ENCODE results near the gene DYNLT2. TPM values are rescaled to one million over a fixed set of nuclear protein-coding genes. Genes with fewer than 3 reads are reported as not detected.

Gene DYNLT2, protein sequence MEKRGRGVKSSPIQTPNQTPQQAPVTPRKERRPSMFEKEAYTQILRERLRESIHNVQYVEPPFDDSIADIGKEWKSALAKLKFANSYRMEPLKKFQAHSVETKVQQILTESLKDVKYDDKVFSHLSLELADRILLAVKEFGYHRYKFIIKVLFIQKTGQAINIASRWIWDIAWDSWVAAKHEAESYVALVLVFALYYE
- 1 to 10 TPM; 4.0 to 6.8 (median 5.3) TPM for total RNA-seq
- 12.3 TPM for total RNA-seq (2013)

- no peak for TF ChIP-seq CTCF (IDR thresholded peaks at IDR 0.05)
- peak within 1 kb of the TSS; percentile 79 for H3K4me3 ChIP-seq (ENCODE audit: low read length)
- intact Hi-C loops (cut with micrococcal nuclease) = loop anchor here (1.0 to 2.0 kb wide), 3 partner anchors 27 to 803 kb away; partner anchors contain the start of genes C6orf120, PHF10, TBP and WDR27
Observed at GRCh38 chr6:169751242-169752073, at the start of gene DYNLT2, which contains the start of gene ERMARD. Gene DYNLT2 (minus strand): TSS chr6:169751572. CDS start chr6:169751458, 114 bp downstream. Gene ERMARD (plus strand): TSS chr6:169751622. CDS start chr6:169751658, 36 bp downstream.

GRCh38 chr6:169800668-169801395 lies 49.5 kb upstream of the DYNLT2 start:
- peaks cover 5 to 6% of the 10 kb centered on the region in 2 donors for H3K9me3 Mint-ChIP-seq
- H3K36me3 Mint-ChIP-seq = no peaks in the 10 kb centered on the region
- peaks cover 33% of the 10 kb centered on the region in 2 donors for H3K4me1 Mint-ChIP-seq
- no peak overlapping the region for H3K27ac ChIP-seq (ENCODE audit: low read length)
- TF ChIP-seq CTCF (IDR thresholded peaks at IDR 0.05) = no peak
- no peak overlapping the region for H3K4me3 Mint-ChIP-seq
- no peaks in the 10 kb centered on the region for H3K36me3 ChIP-seq (ENCODE audit: control insufficient read depth, insufficient read depth, low read length)
- intact Hi-C loops (cut with micrococcal nuclease) = no loop called here
- WGBS (ENCODE audit: insufficient coverage) = 88% methylated on average over 13 of the region's 13 CpGs
- H3K27me3 Mint-ChIP-seq (ENCODE audit: low read depth in 2 of 2) = peaks cover 47 to 60% of the 10 kb centered on the region in 2 donors
- H3K4me1 ChIP-seq (ENCODE audit: control insufficient read depth, insufficient read depth, low read length) = peaks cover 32% of the 10 kb centered on the region
- peak in 1 of 2 donors; percentile 11 for DNase-seq
- no peak overlapping the region for H3K4me3 ChIP-seq (ENCODE audit: low read length)
- H3K9me3 ChIP-seq (ENCODE audit: control insufficient read depth, insufficient read depth, low read length) = peaks cover 4% of the 10 kb centered on the region
- no peak overlapping the region for H3K27ac Mint-ChIP-seq
- peaks cover 11% of the 10 kb centered on the region for H3K27me3 ChIP-seq (ENCODE audit: control insufficient read depth, insufficient read depth, low read length)
- no peak for ATAC-seq

More at GRCh38 chr6:169751242-169752073, at the start of gene DYNLT2, which contains the start of gene ERMARD:
- Histone ChIP-seq H3K9me3 (ENCODE audit: control insufficient read depth, insufficient read depth, low read length) (no peaks in the 10 kb centered on the region), H3K4me1 (ENCODE audit: control insufficient read depth, insufficient read depth, low read length) (peaks cover 8% of the 10 kb centered on the region), H3K27ac (ENCODE audit: low read length) (peak within 1 kb of the TSS; percentile 94), H3K27me3 (ENCODE audit: control insufficient read depth, insufficient read depth, low read length) (no peaks in the 10 kb centered on the region), H3K36me3 (ENCODE audit: control insufficient read depth, insufficient read depth, low read length) (no peaks in the 10 kb centered on the region)
- ATAC-seq (peak; percentile 93 to 99 (median 96)), DNase-seq (peak; percentile 95 to 96)
- Mint-ChIP-seq H3K9me3 (no peaks in the 10 kb centered on the region), H3K27ac (peak within 1 kb of the TSS; percentile 99 to 100), H3K4me3 (peak within 1 kb of the TSS; percentile 98), H3K4me1 (peaks cover 38 to 42% of the 10 kb centered on the region in 2 donors), H3K36me3 (no peaks in the 10 kb centered on the region), H3K27me3 (ENCODE audit: low read depth in 2 of 2) (peaks cover 0 to 1% of the 10 kb centered on the region in 2 donors)
- WGBS (ENCODE audit: insufficient coverage) = under 1% methylated on average over 90 of the region's 90 CpGs

DNA sequence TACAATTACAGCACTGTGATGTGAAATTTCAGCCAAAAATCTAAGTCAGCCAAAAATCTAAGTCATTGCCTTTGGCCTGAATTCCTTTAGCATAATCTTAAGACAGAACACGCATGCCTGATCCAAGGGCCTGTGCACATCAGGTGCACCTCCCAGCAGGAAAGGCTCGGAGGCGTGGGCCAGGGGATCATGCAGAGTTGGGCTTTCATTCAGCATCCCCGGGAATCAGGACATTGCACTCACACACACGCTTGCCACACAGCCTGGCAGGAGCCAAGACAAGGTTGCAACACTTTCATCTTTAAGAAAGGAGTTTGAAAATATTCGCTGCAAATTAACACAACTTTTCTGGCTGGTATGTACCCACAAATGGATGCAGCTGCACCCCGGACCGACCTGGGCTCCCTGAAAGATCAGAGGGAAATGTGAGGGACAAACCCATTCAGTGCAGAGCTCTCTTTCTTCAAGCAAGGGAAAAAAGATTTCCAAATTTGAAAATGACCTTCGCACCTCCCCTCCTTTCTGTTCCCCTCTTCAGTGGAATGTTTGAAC lies 48.8 kb upstream of the DYNLT2 start:
- no peak for TF ChIP-seq CTCF (IDR thresholded peaks at IDR 0.05)
- H3K4me3 Mint-ChIP-seq = no peak overlapping the region
- DNase-seq (no peak), ATAC-seq (no peak)
- H3K9me3 ChIP-seq (ENCODE audit: control insufficient read depth, insufficient read depth, low read length) = no peaks in the 10 kb centered on the region
- no peak overlapping the region for H3K27ac Mint-ChIP-seq
- H3K9me3 Mint-ChIP-seq = peaks cover 1 to 2% of the 10 kb centered on the region in 2 donors
- H3K27me3 Mint-ChIP-seq (ENCODE audit: low read depth in 2 of 2) = peaks cover 45 to 60% of the 10 kb centered on the region in 2 donors
- peaks cover 14% of the 10 kb centered on the region for H3K27me3 ChIP-seq (ENCODE audit: control insufficient read depth, insufficient read depth, low read length)
- no peak overlapping the region for H3K27ac ChIP-seq (ENCODE audit: low read length)
- H3K36me3 Mint-ChIP-seq = no peaks in the 10 kb centered on the region
- 92% methylated on average over 9 of the region's 9 CpGs for WGBS (ENCODE audit: insufficient coverage)
- peaks cover 26% of the 10 kb centered on the region for H3K4me1 ChIP-seq (ENCODE audit: control insufficient read depth, insufficient read depth, low read length)
- H3K4me3 ChIP-seq (ENCODE audit: low read length) = no peak overlapping the region
- no peaks in the 10 kb centered on the region for H3K36me3 ChIP-seq (ENCODE audit: control insufficient read depth, insufficient read depth, low read length)
- H3K4me1 Mint-ChIP-seq = peaks cover 26% of the 10 kb centered on the region in 2 donors
- intact Hi-C loops (cut with micrococcal nuclease) = no loop called here
